Suppressor macrophage (primary cell): ENCODE results near the gene OR51G2.
"Not testable (repeated sequence)": the region's sequence is repeated elsewhere in the genome, so short reads cannot be mapped to it uniquely, and the experiment has no call there.

Experiments used
- DNase-seq, 4 experiments: peaks; one replicate each; pipeline ENCODE4 v3.0.0-alpha.2; 2020 to 2022
- total RNA-seq, 17 experiments: gene quantifications; one replicate each; lab custom pipeline; 2026; ENCODE audit warnings: mixed read lengths in 6 of 17, inconsistent platforms in 3 of 17; lab: John Stamatoyannopoulos, UW

OR51G2 gene, protein sequence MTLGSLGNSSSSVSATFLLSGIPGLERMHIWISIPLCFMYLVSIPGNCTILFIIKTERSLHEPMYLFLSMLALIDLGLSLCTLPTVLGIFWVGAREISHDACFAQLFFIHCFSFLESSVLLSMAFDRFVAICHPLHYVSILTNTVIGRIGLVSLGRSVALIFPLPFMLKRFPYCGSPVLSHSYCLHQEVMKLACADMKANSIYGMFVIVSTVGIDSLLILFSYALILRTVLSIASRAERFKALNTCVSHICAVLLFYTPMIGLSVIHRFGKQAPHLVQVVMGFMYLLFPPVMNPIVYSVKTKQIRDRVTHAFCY
- 0 to 1.3 (median 0) reads per million in 17 experiments for total RNA-seq

- no peak for DNase-seq
Measured at GRCh38 chr11:4919250-4919649, at the start of gene OR51G2. OR51G2 (minus strand) TSS chr11:4919350; CDS start chr11:4915663, 3,687 bp downstream.

DNA sequence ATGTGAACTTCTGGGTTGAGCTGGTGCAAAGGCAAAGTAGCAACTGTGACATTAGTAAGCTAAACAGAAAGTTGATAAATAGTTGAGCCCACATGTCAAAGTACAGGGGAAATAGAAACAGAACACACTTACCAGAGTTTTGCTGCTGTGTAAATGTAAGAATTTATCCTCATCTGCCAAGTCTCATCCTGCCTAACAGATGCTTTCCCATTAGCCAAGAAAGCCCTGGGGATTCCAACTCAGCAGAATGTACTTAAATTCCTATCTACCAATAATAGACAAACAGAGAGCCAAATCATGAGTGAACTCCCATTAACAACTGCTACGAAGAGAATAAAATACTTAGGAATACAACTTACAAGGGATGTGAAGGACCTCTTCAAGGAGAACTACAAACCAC lies 43.7 kb upstream of the OR51G2 start:
- no peak for DNase-seq

GRCh38 chr11:4960877-4961276 lies 41.7 kb upstream of the OR51G2 start:
- no peak for DNase-seq

GRCh38 chr11:4957396-4957795 lies 38.2 kb upstream of the OR51G2 start:
- DNase-seq = no peak

- DNase-seq = not testable (repeated sequence)
Measured at GRCh38 chr11:4955613-4956012, 36.5 kb upstream of the OR51G2 start, which contains the start of gene OR51A2. OR51A2 (minus strand) TSS chr11:4955713; CDS start chr11:4955713, 0 bp downstream.

DNA sequence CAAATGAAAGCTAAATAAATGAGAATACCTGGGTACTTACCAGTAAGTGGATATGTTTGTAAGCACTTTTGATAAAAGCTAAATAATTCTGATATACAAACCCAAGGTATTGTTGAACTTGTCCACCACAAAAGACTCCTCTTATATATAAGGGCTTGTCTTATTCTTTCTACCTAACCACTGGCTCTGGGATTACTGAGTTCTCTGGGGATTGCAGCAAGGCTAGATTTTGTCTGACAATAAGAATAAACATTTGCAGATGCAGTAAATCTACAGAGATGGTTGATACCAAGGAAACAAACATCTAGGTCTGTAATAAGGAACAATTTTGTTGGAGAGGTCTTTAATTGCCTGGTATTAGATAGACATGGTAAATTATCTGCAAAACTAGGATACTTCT lies 28.4 kb upstream of the OR51G2 start, which contains the start of gene OR51A4:
Gene OR51A4 (minus strand): TSS at position 101 of the 400 bp plus-strand sequence. CDS start 505 bp downstream, outside the sequence.
- DNase-seq = no peak

GRCh38 chr11:4936745-4937144 lies 17.6 kb upstream of the OR51G2 start:
- DNase-seq = no peak

DNA sequence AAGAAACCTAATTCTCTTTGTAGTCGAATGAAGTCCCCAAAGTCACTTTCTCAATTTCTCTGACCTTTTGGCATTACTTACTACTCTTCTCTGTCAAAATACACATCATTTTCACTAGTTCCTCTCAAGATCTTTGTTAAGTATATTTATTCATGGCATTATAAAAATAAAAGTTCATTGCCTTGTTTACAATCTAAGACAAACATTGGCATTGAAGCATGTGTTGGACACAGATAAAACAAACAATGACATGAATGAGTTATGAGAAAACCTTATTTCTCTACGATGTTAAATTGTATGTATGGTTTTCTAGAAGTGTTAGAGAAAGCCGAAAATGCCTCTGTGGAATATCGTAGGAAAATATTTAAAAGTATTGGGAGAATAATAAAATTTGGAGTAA lies 13.6 kb upstream of the OR51G2 start:
- DNase-seq = no peak

DNA sequence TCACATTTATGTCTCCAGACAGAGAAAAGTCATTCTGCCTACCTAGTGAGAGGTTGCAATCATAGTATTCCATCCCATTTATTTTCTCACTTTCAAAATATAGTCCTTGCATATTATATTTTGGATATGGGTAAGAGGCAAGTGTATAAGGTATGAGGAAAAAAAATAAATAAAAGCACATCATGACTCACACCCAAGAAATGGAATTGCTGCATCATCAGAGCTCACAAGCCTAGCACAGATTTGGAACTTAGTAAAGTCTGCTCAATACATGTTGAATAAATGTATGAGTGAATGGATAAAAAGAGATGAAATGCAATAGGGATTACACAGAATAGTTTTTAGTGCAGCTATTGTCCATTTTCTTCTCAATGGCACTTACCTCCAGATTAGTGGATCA lies 7.5 kb upstream of the OR51G2 start:
- no peak for DNase-seq

GRCh38 chr11:4924239-4924638 lies 5.1 kb upstream of the OR51G2 start, which contains the start of gene OR51G1:
OR51G1 (minus strand) TSS chr11:4924339; CDS start chr11:4924339, 0 bp downstream.
- no peak for DNase-seq

GRCh38 chr11:4922304-4922703 lies 3.2 kb upstream of the OR51G2 start:
- no peak for DNase-seq

DNA sequence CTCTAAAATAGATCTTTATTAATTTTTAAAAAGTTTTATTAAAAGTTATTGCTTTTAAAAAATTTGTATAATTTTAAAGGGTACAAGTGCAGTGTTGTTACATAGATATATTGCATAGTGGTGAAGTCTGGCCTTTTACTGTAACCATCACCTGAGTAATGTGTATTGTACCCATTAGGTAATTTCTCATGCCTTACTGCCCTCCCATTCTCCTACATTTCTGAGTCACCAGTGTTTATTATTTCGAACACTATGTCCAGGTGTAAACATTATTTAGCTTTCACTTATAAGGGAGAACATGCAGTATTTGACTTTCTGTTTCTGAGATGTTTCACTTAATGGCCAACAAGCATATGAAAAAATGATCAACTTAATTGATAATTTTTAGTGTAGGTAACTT lies 2.6 kb upstream of the OR51G2 start:
- no peak for DNase-seq

GRCh38 chr11:4916581-4916980 lies 2.6 kb downstream of the OR51G2 start:
- no peak for DNase-seq

DNA sequence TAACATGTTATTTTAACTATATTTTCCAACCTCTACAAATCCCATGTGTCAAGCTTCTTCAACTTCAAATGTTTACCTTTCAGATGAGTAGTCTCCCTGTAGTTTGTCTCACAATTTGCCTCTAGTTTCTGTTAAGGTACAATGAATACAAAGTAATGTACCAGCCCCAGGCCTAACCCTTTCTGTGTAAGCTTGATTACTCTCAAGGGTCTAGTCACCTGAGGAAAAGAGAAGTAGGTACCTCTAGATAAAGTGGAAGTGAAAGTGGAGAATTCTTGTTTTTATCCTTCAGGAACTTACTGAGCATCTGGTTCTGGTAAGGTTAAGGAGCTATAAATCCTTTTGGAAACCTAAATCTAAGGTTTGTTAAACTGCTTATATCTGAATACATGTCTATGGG lies 15.7 kb downstream of the OR51G2 start, which contains the start of gene OR51A7:
Gene OR51A7 (plus strand): TSS at position 300 of the 400 bp plus-strand sequence. CDS start 3,587 bp downstream, outside the sequence.
- no peak for DNase-seq

- DNase-seq = no peak
Measured at GRCh38 chr11:4891996-4892640, 27.0 kb downstream of the OR51G2 start.

DNA sequence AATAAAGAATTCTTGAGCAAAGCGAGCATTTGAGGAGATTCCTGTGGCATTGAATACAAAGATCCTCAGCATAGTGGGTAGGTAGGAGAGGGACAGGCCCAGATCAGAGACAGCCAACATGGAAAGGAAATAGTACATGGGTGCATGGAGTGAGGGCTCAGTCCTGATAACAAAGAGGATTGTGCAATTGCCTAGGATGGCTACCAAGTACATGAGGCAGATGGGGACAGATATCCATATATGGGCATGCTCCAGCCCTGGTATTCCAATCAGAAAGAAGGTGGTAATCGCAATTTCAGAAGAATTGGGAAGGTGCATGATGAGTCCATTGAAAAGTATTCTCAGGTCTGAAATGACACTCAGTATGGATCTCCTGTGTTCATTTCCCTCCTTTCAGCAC lies 28.9 kb downstream of the OR51G2 start:
- no peak for DNase-seq

- DNase-seq = no peak
Measured at GRCh38 chr11:4887591-4887990, 31.6 kb downstream of the OR51G2 start.

DNA sequence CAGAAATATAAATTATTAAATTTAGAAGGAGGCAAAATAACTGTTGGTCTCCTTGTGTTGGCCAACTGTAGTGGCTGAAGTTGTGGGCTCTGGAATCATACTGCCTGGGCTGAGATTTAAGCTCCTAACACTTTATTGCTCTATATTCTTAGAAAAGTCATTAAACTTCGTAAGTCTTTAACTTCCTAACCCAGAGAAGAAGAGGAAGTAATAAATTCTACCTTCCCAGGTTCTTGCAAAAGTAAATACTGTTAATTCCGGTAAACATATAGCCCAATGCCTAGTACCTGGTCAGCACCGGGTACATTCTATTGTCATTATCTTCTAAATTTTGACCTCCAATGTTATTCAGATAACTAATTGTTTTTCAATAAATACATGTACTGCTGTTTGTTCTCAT lies 33.0 kb downstream of the OR51G2 start:
- no peak for DNase-seq

DNA sequence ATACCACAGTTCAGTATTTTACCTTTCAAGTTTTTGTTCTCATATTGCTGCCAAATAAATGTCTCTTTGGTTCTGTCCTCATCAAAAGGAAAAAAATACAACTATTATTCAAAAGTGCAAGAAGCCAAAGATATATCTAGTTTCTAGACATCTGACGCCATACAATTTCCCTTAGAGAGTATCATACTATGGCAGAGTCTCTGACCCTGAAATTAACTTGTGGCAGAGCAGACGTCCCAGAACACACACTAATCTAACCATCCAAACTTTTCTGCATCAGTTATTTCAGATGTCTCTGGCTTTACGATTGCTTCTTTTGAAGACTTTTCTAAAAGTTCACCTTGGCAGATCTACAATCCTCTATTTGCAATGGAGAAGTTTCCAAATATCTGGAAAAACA lies 34.8 kb downstream of the OR51G2 start:
- no peak for DNase-seq

DNA sequence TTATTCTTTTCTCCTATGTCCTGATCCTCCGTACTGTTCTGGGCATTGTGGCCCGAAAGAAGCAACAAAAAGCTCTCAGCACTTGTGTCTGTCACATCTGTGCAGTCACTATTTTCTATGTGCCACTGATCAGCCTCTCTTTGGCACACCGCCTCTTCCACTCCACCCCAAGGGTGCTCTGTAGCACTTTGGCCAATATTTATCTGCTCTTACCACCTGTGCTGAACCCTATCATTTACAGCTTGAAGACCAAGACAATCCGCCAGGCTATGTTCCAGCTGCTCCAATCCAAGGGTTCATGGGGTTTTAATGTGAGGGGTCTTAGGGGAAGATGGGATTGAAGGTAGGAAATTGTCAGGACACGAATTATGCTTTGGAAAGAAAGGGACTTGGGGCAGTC lies 36.6 kb downstream of the OR51G2 start:
- DNase-seq = no peak

GRCh38 chr11:4881860-4882500 lies 37.2 kb downstream of the OR51G2 start, which contains the start of gene OR51T1:
OR51T1 (plus strand) TSS chr11:4881900; CDS start chr11:4881900, 0 bp downstream.
- no peak for DNase-seq

DNA sequence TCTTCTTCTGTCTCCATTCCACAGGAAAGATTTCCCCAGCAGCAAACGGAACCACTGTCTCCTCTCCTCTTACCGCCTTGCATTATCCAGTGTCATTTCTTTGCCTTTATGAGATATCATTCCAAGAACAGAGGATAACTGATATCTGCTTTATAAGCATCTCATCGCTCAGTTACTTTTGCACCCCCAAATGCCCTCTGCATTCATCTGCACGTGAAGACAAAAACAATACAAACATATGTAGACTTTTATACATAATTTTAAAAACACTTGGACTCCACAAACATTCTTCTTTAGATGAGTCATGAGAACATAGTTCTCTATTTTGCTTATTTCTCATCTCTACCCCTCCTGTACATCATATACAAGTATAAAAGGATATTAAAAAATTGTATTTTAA lies 38.0 kb downstream of the OR51G2 start:
- no peak for DNase-seq

GRCh38 chr11:4865855-4866254 lies 53.3 kb downstream of the OR51G2 start:
- no peak for DNase-seq
